Small intestine (tissue), 7 donors: ENCODE data around the gene DENND1A. TPM values are rescaled to one million over a fixed set of nuclear protein-coding genes. Genes with fewer than 3 reads are reported as not detected.

Source experiments
- DNase-seq, 2 donors: peaks; one replicate each; pipeline versions ENCODE4 v3.0.0 to v3.0.0-alpha.2; 2013
- FAIRE-seq: peaks from 2 replicates; lab custom pipeline; 2012; peaks lifted over from hg19 to GRCh38; lab: Jason Lieb, UNC
- H3K27ac ChIP-seq, 3 donors: one replicate each; pipeline ENCODE4 v1.5.1; 2013; ENCODE audit warnings: low read length in 2 of 3, mild to moderate bottlenecking in 2 of 3, control low read depth in 1 of 3, inconsistent platforms in 1 of 3, low read depth in 1 of 3, moderate library complexity in 1 of 3
- H3K27me3 ChIP-seq, 3 donors: one replicate each; pipeline ENCODE4 v1.6.1; 2013; ENCODE audit warnings: low read length in 3 of 3, inconsistent platforms in 1 of 3; ENCODE audit not compliant: control insufficient read depth in 3 of 3, insufficient read depth in 3 of 3
- H3K36me3 ChIP-seq, 3 donors: one replicate each; pipeline ENCODE4 v1.6.1; 2013; ENCODE audit warnings: low read length in 3 of 3, inconsistent platforms in 1 of 3, low read depth in 1 of 3, mild to moderate bottlenecking in 1 of 3, moderate library complexity in 1 of 3; ENCODE audit not compliant: control insufficient read depth in 3 of 3, insufficient read depth in 2 of 3
- H3K4me1 ChIP-seq, 3 donors: one replicate each; pipeline ENCODE4 v1.6.1; 2013; ENCODE audit warnings: low read length in 2 of 3, inconsistent platforms in 1 of 3, low read depth in 1 of 3, mild to moderate bottlenecking in 1 of 3, moderate library complexity in 1 of 3; ENCODE audit not compliant: control insufficient read depth in 3 of 3, insufficient read depth in 2 of 3
- H3K4me3 ChIP-seq, 3 donors: one replicate each; pipeline ENCODE4 v1.5.1; 2013; ENCODE audit warnings: low read length in 3 of 3, control low read depth in 1 of 3, inconsistent platforms in 1 of 3, low read depth in 1 of 3, mild to moderate bottlenecking in 1 of 3, moderate library complexity in 1 of 3
- H3K9me3 ChIP-seq, 2 donors: one replicate each; pipeline ENCODE4 v1.6.1; 2013; ENCODE audit warnings: low read depth in 1 of 2, low read length in 1 of 2; ENCODE audit not compliant: control insufficient read depth in 2 of 2, insufficient read depth in 1 of 2
- WGBS, 3 donors: extraction: QIAGEN DNeasy Blood & Tissue Kit; methylation state at CpG; one replicate each; pipeline ENCODE4 v1.1.7; 2013; 5-methylcytosine and 5-hydroxymethylcytosine counted together
- polyA plus RNA-seq, 4 donors: library from polyadenylated mRNA; stranded (reverse) in 3 of 4; unstranded in 1 of 4; fragments of 200-250 nt in 3 of 4; fragments of 120-200 nt in 1 of 4; gene quantifications; one replicate each; pipeline versions ENCODE4 v1.2.1 to v1.2.3, GENCODE V29; 2013
- donor health status: healthy with polysubstance abuse.
- donor health status: control.
- donor health status: control.
- donor health status: Bipolar disorder and iron deficiency.
- donor health status: healthy.

The DENND1A gene
- polyA plus RNA-seq, 4 donors, result 11.5 to 43.4 (median 20.0) TPM

DNA sequence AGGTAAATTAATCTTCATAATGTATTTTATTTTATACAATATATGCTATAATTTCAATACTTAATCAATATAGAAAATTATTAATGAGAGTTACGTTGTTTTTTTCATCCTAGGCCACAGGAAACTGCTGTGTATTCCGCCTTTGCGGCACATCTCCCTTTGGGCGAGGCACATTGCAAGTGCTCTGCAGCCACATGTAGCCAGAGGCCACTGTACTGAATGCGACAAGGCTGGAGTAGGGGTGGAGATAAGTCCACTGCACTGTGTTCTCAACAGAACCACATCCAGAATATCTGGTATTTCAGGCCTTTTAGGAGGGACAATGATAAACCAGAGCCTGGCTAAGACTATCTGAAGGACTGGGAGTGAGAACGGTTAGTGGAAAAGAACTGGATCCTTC is 439.2 kb downstream of the DENND1A start:
- Histone ChIP-seq H3K4me3 (no peak overlapping the region), H3K4me1 (peaks cover 0 to 8% (median 0%) of the 10 kb centered on the region in 3 donors), H3K27ac (no peak overlapping the region), H3K9me3 (no peaks in the 10 kb centered on the region), H3K27me3 (no peaks in the 10 kb centered on the region), H3K36me3 (peaks cover 0 to 18% (median 0%) of the 10 kb centered on the region in 3 donors)
- no peak for FAIRE-seq
- no peak for DNase-seq
- 88 to 95% (median 92%) methylated on average over 6 of the region's 6 CpGs for WGBS, 3 donors

DNA sequence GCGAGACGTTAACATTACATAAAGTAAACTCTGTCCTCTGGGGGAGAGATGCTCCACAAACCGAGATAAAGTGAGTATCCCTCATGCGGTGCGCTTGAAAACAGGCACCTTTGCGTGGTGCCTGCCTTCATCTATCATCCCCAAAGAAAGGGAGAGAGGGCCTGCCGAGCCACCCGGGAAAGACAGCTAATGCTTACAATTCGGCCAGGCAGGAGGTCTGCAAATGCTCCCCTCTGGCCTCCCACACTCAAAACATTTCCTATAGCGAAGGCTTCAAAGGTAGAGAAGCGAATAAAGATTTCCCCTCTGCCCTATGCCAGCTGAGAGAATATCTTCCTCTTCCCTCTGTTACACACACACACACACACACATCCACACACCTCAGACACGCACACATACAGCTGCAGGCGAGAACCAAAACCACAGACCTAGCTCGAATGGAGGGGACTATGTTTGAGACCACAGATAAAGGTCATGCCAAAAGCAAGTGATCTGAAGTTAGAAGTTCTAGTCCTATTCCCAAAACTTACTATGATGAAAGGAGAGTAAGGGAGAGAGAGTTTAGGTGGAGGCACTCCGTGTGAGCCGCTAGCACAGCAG is 441.1 kb downstream of the DENND1A start:
- 76 to 88% (median 81%) methylated on average over 16 of the region's 16 CpGs for WGBS, 3 donors

DNA sequence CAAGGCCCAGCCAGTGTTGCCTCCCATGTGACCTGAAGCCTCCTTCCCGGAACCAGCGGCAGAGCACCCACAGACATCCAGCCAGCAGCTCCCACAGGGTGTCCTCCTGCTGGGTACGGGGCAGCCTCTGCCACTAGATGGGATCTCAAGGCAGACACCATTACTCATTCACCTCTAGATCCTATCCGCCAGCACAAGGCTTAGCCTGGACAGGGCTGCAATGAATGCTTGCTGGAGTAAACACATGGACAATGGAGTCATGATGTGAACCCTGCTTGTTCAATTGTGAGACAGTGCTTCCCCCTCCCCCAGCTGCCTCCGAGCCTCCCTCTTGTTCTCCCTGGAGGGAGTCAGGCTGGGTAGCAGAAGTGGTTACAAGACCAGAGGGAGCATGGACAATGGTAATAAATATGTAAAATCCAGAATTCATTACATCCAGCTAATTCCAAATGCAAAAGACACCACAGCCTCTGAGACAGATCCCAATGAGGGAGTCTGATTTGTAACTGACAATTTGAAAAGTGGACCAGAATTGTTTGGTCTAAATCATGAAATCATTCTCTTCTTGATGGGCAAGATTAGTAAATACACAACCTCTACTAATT is 441.9 kb downstream of the DENND1A start:
- no peaks in the 10 kb centered on the region for H3K9me3 ChIP-seq
- FAIRE-seq, result no peak
- 93 to 96% (median 95%) methylated on average over 5 of the region's 5 CpGs for WGBS, 3 donors

More for the DNA sequence above, 441.1 kb downstream of the DENND1A start:
- Histone ChIP-seq H3K27me3 (no peaks in the 10 kb centered on the region), H3K9me3 (no peaks in the 10 kb centered on the region), H3K36me3 (peaks cover 0 to 16% (median 0%) of the 10 kb centered on the region in 3 donors), H3K4me3 (no peak overlapping the region), H3K4me1 (peaks cover 0 to 25% (median 7%) of the 10 kb centered on the region in 3 donors), H3K27ac (no peak overlapping the region)
- no peak for FAIRE-seq
- no peak for DNase-seq

DNA sequence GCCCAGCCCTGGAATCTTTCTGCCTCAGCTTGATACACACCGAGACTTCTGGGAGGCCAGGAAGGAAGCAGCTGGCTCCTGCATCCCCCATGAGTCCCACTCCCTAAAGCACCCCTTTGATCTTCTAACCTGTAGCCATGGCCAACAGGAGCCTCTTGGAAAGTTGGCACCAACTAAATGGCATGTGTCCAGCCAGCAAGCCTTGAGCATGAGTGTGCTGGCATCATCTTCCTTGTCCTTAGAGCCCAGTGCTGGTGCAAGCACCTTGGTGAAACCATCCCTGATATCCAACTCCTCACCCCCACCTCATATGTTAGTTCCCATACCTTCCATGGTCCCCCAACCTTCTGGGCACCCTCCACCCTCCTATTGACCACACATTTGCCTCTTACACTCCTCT is 443.5 kb downstream of the DENND1A start:
- Histone ChIP-seq H3K27ac (no peak overlapping the region), H3K9me3 (no peaks in the 10 kb centered on the region), H3K36me3 (peaks cover 0 to 12% (median 0%) of the 10 kb centered on the region in 3 donors), H3K4me3 (no peak overlapping the region), H3K27me3 (no peaks in the 10 kb centered on the region), H3K4me1 (peaks cover 0 to 45% (median 12%) of the 10 kb centered on the region in 3 donors)
- no peak for DNase-seq
- FAIRE-seq, result no peak
- WGBS, 3 donors, result 7 to 55% (median 50%) methylated on average over 1 of the region's 1 CpG

More for the DNA sequence above, 441.9 kb downstream of the DENND1A start:
- H3K27ac ChIP-seq, result no peak overlapping the region
- no peak overlapping the region for H3K4me3 ChIP-seq
- peaks cover 0 to 11% (median 0%) of the 10 kb centered on the region in 3 donors for H3K36me3 ChIP-seq
- no peak for DNase-seq
- no peaks in the 10 kb centered on the region for H3K27me3 ChIP-seq
- peaks cover 0 to 33% (median 12%) of the 10 kb centered on the region in 3 donors for H3K4me1 ChIP-seq

DNA sequence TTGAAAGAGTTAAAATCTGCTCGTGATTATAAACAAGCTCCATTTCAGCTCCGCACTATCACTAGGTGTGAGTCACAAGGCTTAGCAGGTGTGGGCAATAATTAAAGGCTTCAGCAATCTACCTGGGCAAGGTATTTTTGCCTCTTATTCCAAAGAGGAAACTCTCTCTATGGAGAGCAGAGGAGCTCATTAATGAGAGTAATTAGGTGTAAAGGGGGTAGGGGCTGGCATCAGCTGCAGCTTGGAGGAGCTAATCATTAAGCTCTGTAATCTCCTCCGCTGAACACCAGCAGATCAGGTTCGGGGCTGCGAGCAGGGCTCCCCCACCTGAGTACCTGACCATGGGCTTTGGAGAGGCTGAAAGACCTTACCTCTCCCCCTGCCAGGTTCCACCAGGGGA is 444.7 kb downstream of the DENND1A start:
- peaks cover 0 to 49% (median 12%) of the 10 kb centered on the region in 3 donors for H3K4me1 ChIP-seq
- no peaks in the 10 kb centered on the region for H3K9me3 ChIP-seq
- WGBS, 3 donors, result 18 to 54% (median 53%) methylated on average over 5 of the region's 5 CpGs
- no peaks in the 10 kb centered on the region for H3K27me3 ChIP-seq
- peak; percentile 86 to 89 for DNase-seq
- H3K36me3 ChIP-seq, result peaks cover 0 to 12% (median 0%) of the 10 kb centered on the region in 3 donors
- H3K4me3 ChIP-seq, result peak overlapping the region in 1 of 3 donors; percentile 9
- no peak for FAIRE-seq
- peak overlapping the region; percentile 52 to 82 (median 55) for H3K27ac ChIP-seq

DNA sequence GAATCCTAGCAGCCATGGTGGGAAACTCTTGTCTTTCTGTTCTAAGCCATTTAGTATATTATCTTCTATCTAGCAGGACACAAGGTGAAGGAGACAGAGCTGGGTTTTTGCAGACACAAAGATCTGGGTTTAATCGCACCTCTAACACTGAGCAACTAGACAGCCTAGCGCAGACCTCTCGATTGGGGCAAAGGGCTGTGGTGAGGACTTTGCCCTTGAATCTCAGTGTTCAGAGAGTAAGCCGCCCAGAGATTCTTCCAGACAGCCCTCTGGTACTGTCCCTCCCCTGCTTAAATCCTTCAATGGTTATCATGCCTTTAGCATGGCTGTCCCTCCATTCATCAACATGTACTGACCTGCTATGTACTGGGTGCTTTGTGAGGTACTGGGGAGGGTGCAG is 445.8 kb downstream of the DENND1A start:
- Histone ChIP-seq H3K27ac (peak overlapping the region; percentile 49 to 82 (median 57)), H3K4me1 (peaks cover 0 to 55% (median 19%) of the 10 kb centered on the region in 3 donors), H3K4me3 (no peak overlapping the region), H3K36me3 (peaks cover 0 to 15% (median 0%) of the 10 kb centered on the region in 3 donors), H3K9me3 (no peaks in the 10 kb centered on the region), H3K27me3 (no peaks in the 10 kb centered on the region)
- FAIRE-seq (no peak), DNase-seq (peak; percentile 87 to 90)
- WGBS, 3 donors, result 11 to 71% (median 50%) methylated on average over 4 of the region's 4 CpGs

DNA sequence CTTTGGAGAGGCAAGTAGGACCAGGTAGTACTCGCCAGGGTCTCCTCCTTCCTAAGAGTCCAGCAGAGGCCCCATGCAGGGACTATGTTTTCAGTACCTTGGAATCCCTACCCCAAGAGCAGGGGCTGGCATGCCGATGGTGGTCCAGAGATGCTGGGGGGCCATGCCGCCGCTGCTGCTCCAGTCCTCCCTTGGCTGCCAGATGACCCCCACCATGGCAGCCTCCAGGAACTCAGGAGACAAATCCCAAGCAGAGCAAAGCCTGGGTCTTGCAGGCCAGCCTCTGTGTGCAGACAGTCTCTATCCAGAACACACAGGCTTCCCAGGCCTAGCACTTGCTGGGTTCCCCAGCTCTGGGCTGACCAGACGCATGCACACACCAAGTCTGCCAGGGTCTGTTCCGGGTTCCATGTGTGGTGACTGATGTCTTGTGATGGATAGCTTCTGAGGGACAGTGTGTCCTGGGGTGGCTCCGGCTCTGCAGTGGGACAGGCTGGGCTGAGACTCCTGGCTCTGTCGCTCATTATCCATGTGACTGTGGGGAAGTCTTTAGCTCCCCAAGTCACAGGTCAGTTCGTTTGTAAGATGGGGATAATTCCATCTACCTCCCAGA is 446.6 kb downstream of the DENND1A start:
- Histone ChIP-seq H3K4me3 (no peak overlapping the region), H3K4me1 (peaks cover 0 to 63% (median 19%) of the 10 kb centered on the region in 3 donors), H3K36me3 (peaks cover 0 to 15% (median 0%) of the 10 kb centered on the region in 3 donors), H3K27ac (peak overlapping the region in 2 of 3 donors; percentile 5 to 82), H3K9me3 (no peaks in the 10 kb centered on the region), H3K27me3 (no peaks in the 10 kb centered on the region)
- WGBS, 3 donors, result 64 to 88% (median 70%) methylated on average over 9 of the region's 9 CpGs
- no peak for FAIRE-seq
- peak; percentile 23 to 38 for DNase-seq

DNA sequence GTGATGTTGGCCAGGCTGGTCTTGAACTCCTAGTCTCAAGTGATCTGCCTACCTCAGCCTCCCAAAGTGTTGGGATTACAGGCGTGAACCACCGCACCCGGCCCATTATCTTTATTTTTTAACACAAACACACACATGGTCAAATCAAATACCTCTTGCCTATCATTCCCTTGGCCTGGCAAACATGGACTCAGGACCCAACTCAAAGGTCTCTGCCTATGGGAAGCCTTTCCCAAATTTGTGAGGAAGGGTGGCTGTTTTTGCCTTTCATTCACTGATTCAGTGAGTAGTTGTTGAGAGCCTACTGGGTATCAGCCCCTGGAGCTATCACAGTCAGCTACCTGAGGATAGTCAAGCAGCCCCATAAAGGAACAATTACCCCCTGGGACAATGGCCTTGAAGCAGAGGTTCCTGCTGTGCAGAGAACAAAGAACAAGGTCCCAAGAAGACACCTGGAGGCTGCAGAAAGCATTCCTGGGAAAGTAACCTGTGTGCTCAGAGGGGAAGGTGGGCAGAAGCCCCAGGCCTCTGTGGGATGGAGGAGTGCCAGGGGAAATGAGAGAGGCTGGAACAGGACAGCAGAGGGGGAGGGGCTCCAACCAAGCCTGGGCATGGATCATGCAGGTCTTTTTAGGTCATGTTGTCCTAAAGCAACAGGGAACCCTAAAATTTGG is 447.5 kb downstream of the DENND1A start:
- Histone ChIP-seq H3K27me3 (no peaks in the 10 kb centered on the region), H3K27ac (peak overlapping the region in 1 of 3 donors; percentile 82), H3K4me1 (peaks cover 0 to 68% (median 19%) of the 10 kb centered on the region in 3 donors), H3K4me3 (no peak overlapping the region), H3K9me3 (no peaks in the 10 kb centered on the region), H3K36me3 (peaks cover 0 to 11% (median 0%) of the 10 kb centered on the region in 3 donors)
- FAIRE-seq (no peak), DNase-seq (peak; percentile 45 to 52)
- WGBS, 3 donors, result 31 to 63% (median 49%) methylated on average over 3 of the region's 3 CpGs
